HG03442 (cell line): Measurements from ENCODE around the gene LRFN2.

Source experiments
- ATAC-seq: cut with Tn5 transposase; IDR thresholded peaks from one replicate; pipeline ENCODE4 v1.9.1; 2021; ENCODE audit warnings: mild to moderate bottlenecking, moderate library complexity; ENCODE audit not compliant: unreplicated experiment

Gene LRFN2

GRCh38 chr6:40586369-40587201 is 579 bp downstream of the LRFN2 start:
- no peak for ATAC-seq

- ATAC-seq: no peak
These were observed 1.4 kb downstream of the LRFN2 start for GRCh38 chr6:40585651-40586269.

GRCh38 chr6:40585223-40585622 is 1.9 kb downstream of the LRFN2 start:
- ATAC-seq: no peak

GRCh38 chr6:40584741-40585140 is 2.4 kb downstream of the LRFN2 start:
- ATAC-seq: no peak

GRCh38 chr6:40583709-40584108 is 3.5 kb downstream of the LRFN2 start:
- ATAC-seq: no peak

- ATAC-seq: no peak
These were observed 4.3 kb downstream of the LRFN2 start for GRCh38 chr6:40582892-40583291.

- ATAC-seq: no peak
These were observed 8.1 kb downstream of the LRFN2 start for GRCh38 chr6:40579101-40579500.

GRCh38 chr6:40577672-40578071 is 9.5 kb downstream of the LRFN2 start:
- ATAC-seq: no peak

GRCh38 chr6:40573221-40573620 is 13.9 kb downstream of the LRFN2 start:
- ATAC-seq: peak; percentile 46

- no peak for ATAC-seq
These were observed 17.8 kb downstream of the LRFN2 start for GRCh38 chr6:40569162-40569910.

GRCh38 chr6:40568062-40568708 is 19.0 kb downstream of the LRFN2 start:
- ATAC-seq: no peak

- no peak for ATAC-seq
These were observed 24.1 kb downstream of the LRFN2 start for GRCh38 chr6:40563111-40563510.

- no peak for ATAC-seq
These were observed 28.1 kb downstream of the LRFN2 start for GRCh38 chr6:40559056-40559455.

- no peak for ATAC-seq
These were observed 29.1 kb downstream of the LRFN2 start for GRCh38 chr6:40558102-40558501.

- ATAC-seq: no peak
These were observed 30.3 kb downstream of the LRFN2 start for GRCh38 chr6:40556881-40557280.

- ATAC-seq: no peak
These were observed 31.1 kb downstream of the LRFN2 start for GRCh38 chr6:40556023-40556422.

GRCh38 chr6:40555092-40555491 is 32.1 kb downstream of the LRFN2 start:
- no peak for ATAC-seq

GRCh38 chr6:40552941-40553340 is 34.2 kb downstream of the LRFN2 start:
- no peak for ATAC-seq

- no peak for ATAC-seq
These were observed 35.1 kb downstream of the LRFN2 start for GRCh38 chr6:40551966-40552505.

GRCh38 chr6:40550202-40551101 is 36.7 kb downstream of the LRFN2 start:
- no peak for ATAC-seq
